CD14-positive monocyte (primary cell): Measurements from ENCODE around the gene TNIP3. TPM values are rescaled to one million over a fixed set of nuclear protein-coding genes. Genes with fewer than 3 reads are reported as not detected.

ENCODE experiments used
- DNase-seq, 3 donors: peaks; one replicate each; pipeline ENCODE4 v3.0.0-alpha.2; 2011 to 2022
- H2AFZ ChIP-seq: 2 replicates; pipeline ENCODE4 v1.6.0; 2012; ENCODE audit warnings: mild to moderate bottlenecking, low read depth, low read length, inconsistent platforms; ENCODE audit not compliant: insufficient read depth, poor library complexity, severe bottlenecking
- H3K27ac ChIP-seq, 2 donors: 1 replicate in 1 of 2; 2 replicates in 1 of 2; pipeline ENCODE4 v1.5.1; 2012 to 2013; ENCODE audit warnings: low read length in 2 of 2, control low read depth in 1 of 2, inconsistent platforms in 1 of 2, low read depth in 1 of 2, mild to moderate bottlenecking in 1 of 2
- H3K27me3 ChIP-seq, 2 donors: one replicate each; pipeline versions ENCODE4 v1.6.0 to v1.6.1; 2011 to 2013; ENCODE audit warnings: low read length in 2 of 2; ENCODE audit not compliant: control insufficient read depth in 2 of 2, insufficient read depth in 2 of 2
- H3K36me3 ChIP-seq, 2 donors: replicated peaks in 1 of 2; 1 replicate in 1 of 2; 2 replicates in 1 of 2; pipeline versions ENCODE4 v1.5.1 to v1.6.1; 2012 to 2013; ENCODE audit warnings: low read length in 2 of 2, control low read depth in 1 of 2, inconsistent platforms in 1 of 2, mild to moderate bottlenecking in 1 of 2; ENCODE audit not compliant: insufficient read depth in 2 of 2, control insufficient read depth in 1 of 2
- H3K4me1 ChIP-seq, 2 donors: 1 replicate in 1 of 2; 2 replicates in 1 of 2; pipeline versions ENCODE4 v1.5.1 to v1.6.1; 2012 to 2013; ENCODE audit warnings: low read length in 2 of 2, control low read depth in 1 of 2, inconsistent platforms in 1 of 2, mild to moderate bottlenecking in 1 of 2, moderate library complexity in 1 of 2; ENCODE audit not compliant: insufficient read depth in 2 of 2, control insufficient read depth in 1 of 2
- H3K4me2 ChIP-seq: replicated peaks from 2 replicates; pipeline ENCODE3; 2012; ENCODE audit warnings: low read length, moderate library complexity, mild to moderate bottlenecking; ENCODE audit not compliant: poor library complexity, severe bottlenecking; ENCODE audit errors: extremely low read depth
- H3K4me3 ChIP-seq, 3 experiments: fragments of 200-600 bp in 1 of 3; sonication (generic) in 1 of 3; replicated peaks in 1 of 3; 1 replicate in 2 of 3; 2 replicates in 1 of 3; pipeline ENCODE4 v1.5.1; 2011 to 2013; ENCODE audit warnings: low read length in 3 of 3, mild to moderate bottlenecking in 3 of 3, control low read depth in 2 of 3, low read depth in 2 of 3, inconsistent platforms in 1 of 3, moderate library complexity in 1 of 3
- H3K79me2 ChIP-seq: 2 replicates; pipeline ENCODE4 v1.6.0; 2012; ENCODE audit warnings: mild to moderate bottlenecking, control low read depth, inconsistent platforms, low read length, moderate library complexity; ENCODE audit not compliant: insufficient read depth
- H3K9ac ChIP-seq: 2 replicates; pipeline ENCODE4 v1.6.0; 2017; ENCODE audit warnings: low read length, mild to moderate bottlenecking; ENCODE audit not compliant: insufficient read depth, poor library complexity, severe bottlenecking
- H3K9me3 ChIP-seq, 2 donors: replicated peaks in 1 of 2; 1 replicate in 1 of 2; 2 replicates in 1 of 2; pipeline versions ENCODE4 v1.5.1 to v1.6.1; 2012 to 2013; ENCODE audit warnings: low read length in 2 of 2, control low read depth in 1 of 2; ENCODE audit not compliant: control insufficient read depth in 1 of 2, insufficient read depth in 1 of 2
- H4K20me1 ChIP-seq: 2 replicates; pipeline ENCODE4 v1.6.0; 2012; ENCODE audit warnings: mild to moderate bottlenecking, low read length, control low read depth, moderate library complexity; ENCODE audit not compliant: insufficient read depth
- H3K27ac Mint-ChIP-seq, 7 donors: one replicate each; pipeline ENCODE4 v1.8.0; 2020; ENCODE audit warnings: mild to moderate bottlenecking in 7 of 7, mixed read lengths in 7 of 7, moderate library complexity in 6 of 7, inconsistent platforms in 2 of 7
- H3K27me3 Mint-ChIP-seq, 3 donors: one replicate each; pipeline ENCODE4 v1.8.0; 2021 to 2022; ENCODE audit warnings: low read depth in 3 of 3, mild to moderate bottlenecking in 3 of 3, mixed read lengths in 3 of 3, moderate library complexity in 3 of 3, inconsistent platforms in 1 of 3
- H3K36me3 Mint-ChIP-seq, 2 donors: one replicate each; pipeline ENCODE4 v1.8.0; 2020; ENCODE audit warnings: mixed read lengths in 2 of 2, inconsistent platforms in 1 of 2, mild to moderate bottlenecking in 1 of 2
- H3K4me1 Mint-ChIP-seq: one replicate; pipeline ENCODE4 v1.8.0; 2020; ENCODE audit warnings: mild to moderate bottlenecking, mixed read lengths
- H3K4me3 Mint-ChIP-seq, 2 donors: one replicate each; pipeline ENCODE4 v1.8.0; 2020; ENCODE audit warnings: mild to moderate bottlenecking in 2 of 2, mixed read lengths in 2 of 2, moderate library complexity in 1 of 2
- H3K9me3 Mint-ChIP-seq, 7 donors: one replicate each; pipeline ENCODE4 v1.8.0; 2020 to 2022; ENCODE audit warnings: mixed read lengths in 7 of 7, mild to moderate bottlenecking in 6 of 7, moderate library complexity in 6 of 7, inconsistent platforms in 2 of 7
- CTCF ChIP-seq: fragments of 200-600 bp; IDR thresholded peaks from one replicate; pipeline ENCODE4 v1.8.0; 2022; ENCODE audit warnings: antibody characterized with exemption, mild to moderate bottlenecking
- WGBS: methylation state at CpG from one replicate; pipeline ENCODE4 v1.1.5; 2013; ENCODE audit warnings: missing lambda C conversion rate; ENCODE audit not compliant: insufficient coverage; 5-methylcytosine and 5-hydroxymethylcytosine counted together
- intact Hi-C, 2 donors: fragments of 100-400 bp; cut with micrococcal nuclease; formaldehyde crosslinking; loops; one replicate each; pipeline versions ENCODE4 v1.15.0 to v1.15.1; 2023
- polyA plus RNA-seq, 3 donors: library from polyadenylated mRNA; depleted of rRNA in 1 of 3; unstranded in 2 of 3; stranded (reverse) in 1 of 3; fragments of 300-500 nt in 2 of 3; fragments of >200 nt in 1 of 3; fragmentation: Illumina TruSeq in 2 of 3; gene quantifications; 1 replicate in 2 of 3; 2 replicates in 1 of 3; pipeline ENCODE4 v1.2.3, GENCODE V29; 2012 to 2021

Gene TNIP3
- polyA plus RNA-seq, 3 donors = 0.20 TPM; not detected in 2

GRCh38 chr4:121168446-121169281 is 4.5 kb upstream of the TNIP3 start:
- Histone ChIP-seq H3K9ac (no peak overlapping the region), H3K4me1 (peaks cover 28 to 32% of the 10 kb centered on the region in 2 donors), H3K4me3 (no peak overlapping the region), H2AFZ (no peak overlapping the region), H3K4me2 (peak overlapping the region; percentile 4), H3K9me3 (no peaks in the 10 kb centered on the region), H4K20me1 (no peaks in the 10 kb centered on the region), H3K36me3 (no peaks in the 10 kb centered on the region), H3K79me2 (no peaks in the 10 kb centered on the region), H3K27ac (peak overlapping the region; percentile 25 to 60), H3K27me3 (no peaks in the 10 kb centered on the region)
- Mint-ChIP-seq H3K4me1 (peaks cover 23% of the 10 kb centered on the region), H3K27ac (peak overlapping the region; percentile 67 to 91 (median 77)), H3K27me3 (peaks cover 0 to 4% (median 1%) of the 10 kb centered on the region in 3 donors), H3K36me3 (peaks cover 0 to 2% of the 10 kb centered on the region in 2 donors), H3K4me3 (no peak overlapping the region), H3K9me3 (no peaks in the 10 kb centered on the region)
- peak; percentile 60 to 93 (median 75) for DNase-seq
- intact Hi-C loops = no loop called here
- 3% methylated on average over 3 of the region's 6 CpGs for WGBS
- no peak for TF ChIP-seq CTCF

- peaks cover 23% of the 10 kb centered on the region for H3K4me1 Mint-ChIP-seq
- Histone ChIP-seq H3K4me1 (peaks cover 28 to 32% of the 10 kb centered on the region in 2 donors), H3K79me2 (no peaks in the 10 kb centered on the region), H3K27me3 (no peaks in the 10 kb centered on the region), H3K27ac (no peak overlapping the region), H3K4me2 (no peak overlapping the region), H3K9me3 (no peaks in the 10 kb centered on the region), H3K36me3 (no peaks in the 10 kb centered on the region), H2AFZ (no peak overlapping the region), H3K9ac (no peak overlapping the region), H3K4me3 (no peak overlapping the region), H4K20me1 (no peaks in the 10 kb centered on the region)
- no peak for DNase-seq
- TF ChIP-seq CTCF = no peak
- H3K36me3 Mint-ChIP-seq = peaks cover 0 to 2% of the 10 kb centered on the region in 2 donors
- H3K27ac Mint-ChIP-seq = no peak overlapping the region
- H3K27me3 Mint-ChIP-seq = peaks cover 0 to 4% (median 1%) of the 10 kb centered on the region in 3 donors
- intact Hi-C loops = no loop called here
- H3K9me3 Mint-ChIP-seq = no peaks in the 10 kb centered on the region
- H3K4me3 Mint-ChIP-seq = no peak overlapping the region
Observed at GRCh38 chr4:121166976-121167375, 2.9 kb upstream of the TNIP3 start.
